Progenitor cell of endocrine pancreas (in vitro differentiated cells): ENCODE measurements around the gene CTPS2. TPM values are rescaled to one million over a fixed set of nuclear protein-coding genes. Genes with fewer than 3 reads are reported as not detected.
"Not testable (repeated sequence)": the region's sequence is repeated elsewhere in the genome, so short reads cannot be mapped to it uniquely, and the experiment has no call there.

Experiments used
- DNase-seq: peaks from one replicate; pipeline ENCODE4 v3.0.0; 2021; ENCODE audit warnings: low spot score; ENCODE audit not compliant: unreplicated experiment
- H3K27ac Mint-ChIP-seq: 2 replicates; pipeline ENCODE4 v1.8.0; 2021; ENCODE audit warnings: mild to moderate bottlenecking, moderate library complexity, mixed read lengths
- H3K27me3 Mint-ChIP-seq: 2 replicates; pipeline ENCODE4 v1.8.0; 2021; ENCODE audit warnings: mixed read lengths
- H3K36me3 Mint-ChIP-seq: 2 replicates; pipeline ENCODE4 v1.8.0; 2022; ENCODE audit warnings: mixed read lengths; ENCODE audit not compliant: insufficient read depth
- H3K4me1 Mint-ChIP-seq: 2 replicates; pipeline ENCODE4 v1.8.0; 2021; ENCODE audit warnings: low read depth, mixed read lengths
- H3K4me3 Mint-ChIP-seq: 2 replicates; pipeline ENCODE4 v1.8.0; 2021; ENCODE audit warnings: low read depth, mild to moderate bottlenecking, moderate library complexity, mixed read lengths
- H3K9me3 Mint-ChIP-seq: 2 replicates; pipeline ENCODE4 v1.8.0; 2021; ENCODE audit warnings: low read depth, mixed read lengths
- CTCF ChIP-seq: fragments of 200-600 bp; sonication (generic); IDR thresholded peaks from one replicate; pipeline ENCODE4 v1.5.0; 2021; ENCODE audit warnings: antibody characterized with exemption, mild to moderate bottlenecking; ENCODE audit not compliant: unreplicated experiment
- total RNA-seq: library from RNA; stranded (reverse); gene quantifications from 2 replicates; pipeline ENCODE4 v1.2.1, GENCODE V29; 2021

CTPS2 gene
- total RNA-seq, 1 donor from 2014 or later, result 111 TPM

- Mint-ChIP-seq H3K27ac (peak overlapping the region; percentile 2), H3K4me3 (no peak overlapping the region), H3K36me3 (peaks cover 22% of the 10 kb centered on the region), H3K27me3 (no peaks in the 10 kb centered on the region), H3K9me3 (peaks cover 10% of the 10 kb centered on the region), H3K4me1 (peaks cover 19% of the 10 kb centered on the region)
- no peak for TF ChIP-seq CTCF
- DNase-seq, result no peak
Observed at GRCh38 chrX:16577483-16578029, 134.9 kb downstream of the CTPS2 start.

DNA sequence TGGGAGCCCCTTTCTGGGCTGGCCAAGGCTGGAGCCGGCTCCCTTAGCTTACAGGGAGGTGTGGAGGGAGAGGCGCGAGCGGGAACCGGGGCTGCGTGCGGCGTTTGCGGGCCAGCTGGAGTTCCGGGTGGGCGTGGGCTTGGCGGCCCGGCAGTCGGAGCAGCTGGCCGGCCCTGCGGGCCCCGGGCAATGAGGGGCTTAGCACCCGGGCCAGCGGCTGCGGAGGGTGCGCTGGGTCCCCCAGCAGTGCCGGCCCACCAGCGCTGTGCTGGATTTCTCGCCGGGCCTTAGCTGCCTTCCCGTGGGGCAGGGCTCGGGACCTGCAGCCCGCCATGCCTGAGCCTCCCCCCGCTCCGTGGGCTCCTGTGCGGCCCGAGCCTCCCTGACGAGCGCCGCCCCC lies 137.1 kb downstream of the CTPS2 start:
- Mint-ChIP-seq H3K36me3 (peaks cover 19% of the 10 kb centered on the region), H3K4me1 (peaks cover 19% of the 10 kb centered on the region)
- not testable (repeated sequence) for H3K4me3 Mint-ChIP-seq, DNase-seq, H3K9me3 Mint-ChIP-seq, H3K27ac Mint-ChIP-seq, H3K27me3 Mint-ChIP-seq

DNA sequence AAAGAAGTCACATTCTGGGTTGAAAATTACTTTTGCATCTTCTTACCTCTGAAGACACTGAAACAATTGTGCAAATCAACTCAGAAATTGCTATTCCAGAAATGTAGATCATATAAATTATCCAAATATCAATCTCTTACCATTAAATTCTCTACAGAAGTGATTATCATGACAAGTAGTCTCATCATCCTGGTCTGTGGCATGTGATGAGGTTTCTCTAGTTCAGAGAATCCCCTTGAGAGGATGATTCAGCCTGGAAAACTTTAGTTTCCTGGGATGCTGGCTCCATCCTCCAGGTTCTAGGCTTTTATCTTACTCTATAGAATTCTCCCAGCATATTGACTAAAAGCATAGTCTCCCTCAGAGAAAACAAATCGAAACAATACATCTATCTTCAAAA lies 138.7 kb downstream of the CTPS2 start:
- TF ChIP-seq CTCF, result no peak
- no peak for DNase-seq
- Mint-ChIP-seq H3K9me3 (peaks cover 6% of the 10 kb centered on the region), H3K4me3 (no peak overlapping the region), H3K36me3 (peaks cover 14% of the 10 kb centered on the region), H3K27ac (no peak overlapping the region), H3K27me3 (no peaks in the 10 kb centered on the region), H3K4me1 (peaks cover 14% of the 10 kb centered on the region)

DNA sequence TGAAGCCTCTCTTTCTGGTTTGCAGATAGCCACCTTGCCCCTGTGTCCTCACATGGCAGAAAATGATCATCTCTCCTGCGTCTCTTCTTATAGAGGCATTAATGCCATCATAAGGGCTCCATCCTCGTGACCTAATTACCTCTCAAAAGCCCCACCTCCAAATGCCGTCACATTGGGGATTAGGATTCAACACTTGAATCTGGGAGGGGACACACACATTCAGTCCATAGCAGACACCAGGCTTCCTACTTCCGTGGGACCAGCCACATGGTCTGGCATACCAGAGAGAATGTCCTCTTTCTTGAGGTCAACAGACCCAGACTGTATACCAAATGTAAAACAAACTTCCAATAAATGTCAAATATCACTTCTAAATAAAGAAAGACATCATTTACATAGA lies 144.8 kb downstream of the CTPS2 start:
- Mint-ChIP-seq H3K27me3 (no peaks in the 10 kb centered on the region), H3K27ac (no peak overlapping the region), H3K36me3 (peaks cover 3% of the 10 kb centered on the region), H3K4me3 (no peak overlapping the region), H3K9me3 (peaks cover 3% of the 10 kb centered on the region), H3K4me1 (peaks cover 1% of the 10 kb centered on the region)
- no peak for DNase-seq
- TF ChIP-seq CTCF, result no peak

DNA sequence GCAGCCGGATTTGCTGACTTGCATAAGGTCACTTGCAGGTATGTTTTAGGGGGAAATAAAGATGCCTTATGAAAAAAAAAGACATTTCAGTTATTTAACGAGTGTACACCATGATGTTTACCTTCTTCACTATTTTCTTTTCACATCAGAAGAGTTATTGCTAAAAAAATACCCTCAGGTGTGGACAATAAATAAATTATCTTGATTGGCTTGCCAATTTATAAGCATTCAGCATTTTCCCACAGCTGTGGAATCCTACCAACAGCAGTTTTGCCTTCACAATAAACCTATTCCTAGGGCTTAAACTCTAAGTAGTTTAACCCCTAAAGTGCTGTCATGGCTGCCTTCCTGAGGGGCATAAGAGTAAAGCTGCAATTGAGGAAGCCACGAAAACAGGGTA lies 145.9 kb downstream of the CTPS2 start:
- Mint-ChIP-seq H3K36me3 (peaks cover 1% of the 10 kb centered on the region), H3K27me3 (no peaks in the 10 kb centered on the region)

More for the DNA sequence above, 145.9 kb downstream of the CTPS2 start:
- DNase-seq, result no peak
- TF ChIP-seq CTCF, result no peak
- Mint-ChIP-seq H3K4me3 (no peak overlapping the region), H3K4me1 (peaks cover 1% of the 10 kb centered on the region), H3K9me3 (peaks cover 3% of the 10 kb centered on the region), H3K27ac (no peak overlapping the region)
